MG63 (cell line): ENCODE measurements around the gene MS4A4A. TPM values are rescaled to one million over a fixed set of nuclear protein-coding genes. Genes with fewer than 3 reads are reported as not detected.
"Not testable (repeated sequence)": the region's sequence is repeated elsewhere in the genome, so short reads cannot be mapped to it uniquely, and the experiment has no call there.

Experiments
- DNase-seq: peaks from one replicate; pipeline ENCODE4 v3.0.0-alpha.2; 2020
- H3K27me3 ChIP-seq: fragments of 250-450 bp; sonication (Bioruptor Pico); 2 replicates; pipeline ENCODE4 v1.5.1; 2020; ENCODE audit warnings: mild to moderate bottlenecking, moderate library complexity
- H3K36me3 ChIP-seq: fragments of 250-450 bp; sonication (Bioruptor Pico); 2 replicates; pipeline ENCODE4 v1.5.1; 2020; ENCODE audit warnings: mild to moderate bottlenecking, moderate library complexity
- H3K4me3 ChIP-seq: fragments of 250-450 bp; sonication (Bioruptor Pico); 2 replicates; pipeline ENCODE4 v1.5.1; 2020; ENCODE audit warnings: mild to moderate bottlenecking, moderate library complexity
- H3K9me3 ChIP-seq: fragments of 250-450 bp; sonication (Bioruptor Pico); 2 replicates; pipeline ENCODE4 v1.5.1; 2020; ENCODE audit warnings: mild to moderate bottlenecking, moderate library complexity
- total RNA-seq: library from RNA; depleted of rRNA; stranded (reverse); fragments of >200 nt; shearing (Covaris generic); gene quantifications from 2 replicates; pipeline ENCODE4 v1.2.3, GENCODE V29; 2014; ENCODE audit warnings: low replicate concordance

The MS4A4A gene
- total RNA-seq, 1 experiment from 2014 or later: not detected

GRCh38 chr11:60282286-60282685, 1.8 kb downstream of the MS4A4A start:
- Histone ChIP-seq H3K27me3 (no peaks in the 10 kb centered on the region), H3K36me3 (no peaks in the 10 kb centered on the region), H3K4me3 (no peak overlapping the region), H3K9me3 (no peaks in the 10 kb centered on the region)
- DNase-seq: no peak

GRCh38 chr11:60285411-60286126, 5.1 kb downstream of the MS4A4A start:
- H3K36me3 ChIP-seq, DNase-seq, H3K27me3 ChIP-seq, H3K4me3 ChIP-seq, H3K9me3 ChIP-seq: not testable (repeated sequence)

DNA sequence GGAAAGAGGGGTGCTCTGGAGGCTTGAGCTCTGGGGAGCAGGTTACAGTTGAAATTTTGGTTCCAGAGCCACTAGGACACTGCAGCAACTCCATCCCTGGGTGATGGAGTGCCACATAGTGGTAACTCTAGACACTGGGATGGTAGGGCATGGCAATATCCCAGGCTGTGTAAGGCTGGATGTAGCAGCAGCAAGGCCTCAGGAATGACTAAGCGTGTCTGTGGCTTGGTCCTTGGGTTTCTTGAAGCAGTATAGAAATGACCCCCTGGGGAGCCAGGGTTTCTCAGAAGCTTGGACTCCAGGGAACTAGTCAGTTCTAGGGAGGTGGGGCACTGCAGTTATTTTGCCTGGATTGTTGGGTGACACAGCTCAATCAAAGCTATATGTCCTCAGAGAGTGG, 8.1 kb downstream of the MS4A4A start:
- no peak overlapping the region for H3K4me3 ChIP-seq
- DNase-seq: peak; percentile 10
- no peaks in the 10 kb centered on the region for H3K27me3 ChIP-seq
- H3K36me3 ChIP-seq: no peaks in the 10 kb centered on the region
- no peaks in the 10 kb centered on the region for H3K9me3 ChIP-seq

GRCh38 chr11:60292145-60292544, 11.7 kb downstream of the MS4A4A start:
- no peaks in the 10 kb centered on the region for H3K9me3 ChIP-seq
- no peak for DNase-seq
- H3K4me3 ChIP-seq: no peak overlapping the region
- H3K36me3 ChIP-seq: no peaks in the 10 kb centered on the region
- H3K27me3 ChIP-seq: no peaks in the 10 kb centered on the region

DNA sequence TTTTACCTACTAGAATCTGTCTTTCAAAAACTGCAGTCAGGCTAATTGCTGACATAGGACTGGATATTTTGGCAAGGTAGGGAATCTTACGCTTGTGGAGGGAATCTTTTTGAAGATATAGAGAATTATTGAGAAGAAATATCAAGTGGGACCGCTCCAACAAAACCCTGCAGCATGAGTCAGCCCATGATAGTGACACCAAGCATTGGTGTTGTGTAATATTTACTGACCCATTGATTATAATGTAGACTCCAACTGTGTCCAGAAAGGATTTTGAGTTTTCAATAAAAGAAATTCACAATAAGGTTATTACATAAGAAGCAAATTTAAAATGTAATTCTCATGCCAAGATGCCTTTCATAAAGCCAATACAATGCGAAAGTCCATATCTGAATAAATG, 20.7 kb downstream of the MS4A4A start:
- no peaks in the 10 kb centered on the region for H3K9me3 ChIP-seq
- no peak for DNase-seq
- no peaks in the 10 kb centered on the region for H3K36me3 ChIP-seq

GRCh38 chr11:60301884-60302283, 21.4 kb downstream of the MS4A4A start:
- H3K9me3 ChIP-seq, DNase-seq, H3K27me3 ChIP-seq, H3K36me3 ChIP-seq, H3K4me3 ChIP-seq: not testable (repeated sequence)

More for the DNA sequence above, 20.7 kb downstream of the MS4A4A start:
- Histone ChIP-seq H3K4me3 (no peak overlapping the region), H3K27me3 (peaks cover 3% of the 10 kb centered on the region; the same call in 1 of the 2 replicates)

GRCh38 chr11:60303661-60304060, 23.2 kb downstream of the MS4A4A start:
- no peaks in the 10 kb centered on the region for H3K27me3 ChIP-seq
- no peaks in the 10 kb centered on the region for H3K36me3 ChIP-seq
- no peak for DNase-seq
- no peaks in the 10 kb centered on the region for H3K9me3 ChIP-seq
- H3K4me3 ChIP-seq: no peak overlapping the region

DNA sequence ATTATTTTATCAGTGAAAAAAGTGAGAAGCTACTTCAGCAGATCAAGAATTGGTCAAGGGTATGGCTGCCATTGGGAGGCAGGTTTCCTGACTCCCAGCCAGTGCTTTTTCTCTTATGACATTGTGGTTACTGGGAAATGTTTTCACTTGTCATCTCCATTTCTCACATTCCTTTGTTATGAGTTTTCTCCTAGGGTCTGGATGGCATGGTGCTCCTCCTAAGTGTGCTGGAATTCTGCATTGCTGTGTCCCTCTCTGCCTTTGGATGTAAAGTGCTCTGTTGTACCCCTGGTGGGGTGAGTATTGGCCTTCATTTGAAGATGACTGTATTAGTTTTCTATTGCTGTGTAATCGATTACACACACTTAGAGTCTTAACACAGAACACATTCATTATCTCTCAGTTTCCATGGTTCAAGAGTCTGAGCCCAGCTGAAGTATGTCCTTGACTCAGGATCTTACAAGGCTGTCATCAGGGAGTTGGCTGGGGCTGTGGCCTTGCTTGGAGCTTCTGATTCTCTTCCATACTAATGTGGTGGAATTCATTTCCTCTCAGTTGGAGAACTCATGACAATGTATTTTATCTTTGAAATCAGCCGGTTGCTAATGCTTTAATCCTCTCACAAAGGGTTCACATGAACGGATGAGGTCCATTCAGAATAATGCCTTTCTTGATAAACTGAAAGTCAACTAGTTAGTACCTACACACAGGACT, 25.6 kb downstream of the MS4A4A start:
- Histone ChIP-seq H3K4me3 (no peak overlapping the region), H3K9me3 (no peaks in the 10 kb centered on the region), H3K36me3 (no peaks in the 10 kb centered on the region), H3K27me3 (no peaks in the 10 kb centered on the region)
- DNase-seq: peak; percentile 11

- Histone ChIP-seq H3K9me3 (no peaks in the 10 kb centered on the region), H3K27me3 (no peaks in the 10 kb centered on the region), H3K4me3 (no peak overlapping the region), H3K36me3 (no peaks in the 10 kb centered on the region)
- DNase-seq: no peak
These were observed 27.2 kb downstream of the MS4A4A start for GRCh38 chr11:60307507-60308195.

- Histone ChIP-seq H3K4me3 (no peak overlapping the region), H3K36me3 (no peaks in the 10 kb centered on the region), H3K27me3 (no peaks in the 10 kb centered on the region), H3K9me3 (no peaks in the 10 kb centered on the region)
- DNase-seq: no peak
These were observed 30.0 kb downstream of the MS4A4A start for GRCh38 chr11:60310407-60310998.

DNA sequence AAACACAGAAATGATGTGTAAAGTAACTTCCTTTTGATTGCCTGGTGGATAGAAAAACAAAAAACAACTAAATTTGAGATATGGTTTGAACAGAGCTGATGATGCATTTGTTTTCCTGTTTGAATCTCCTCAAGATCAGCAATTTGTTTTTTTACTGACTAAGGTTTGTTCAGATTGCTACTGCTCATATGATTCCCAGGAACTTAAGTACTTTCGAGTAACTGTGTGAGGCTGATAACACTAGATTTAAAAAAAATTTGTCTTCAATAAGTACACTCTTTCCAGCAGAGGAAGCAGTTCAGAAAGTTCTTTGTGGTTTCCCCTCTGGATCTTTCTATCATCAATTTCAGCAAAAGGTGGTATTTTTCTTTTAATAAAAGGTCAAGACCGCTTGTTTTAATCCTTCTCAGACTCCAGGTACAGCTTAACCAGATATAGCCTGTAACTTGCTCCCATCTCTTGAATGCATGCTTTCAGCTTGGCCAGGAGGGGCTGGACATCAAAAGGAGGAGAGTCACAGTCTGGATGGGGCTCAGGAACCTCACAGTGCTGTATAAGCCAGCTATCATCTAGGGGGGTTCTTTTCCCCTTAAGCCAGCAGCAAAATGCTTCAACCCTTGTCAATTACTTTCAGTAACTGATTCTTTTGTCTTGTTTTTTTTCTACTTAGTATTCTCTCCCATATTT, 34.3 kb downstream of the MS4A4A start:
- peaks cover 2% of the 10 kb centered on the region; the same call in 1 of the 2 replicates for H3K9me3 ChIP-seq
- H3K36me3 ChIP-seq: no peaks in the 10 kb centered on the region
- no peak overlapping the region for H3K4me3 ChIP-seq
- H3K27me3 ChIP-seq: no peaks in the 10 kb centered on the region
- no peak for DNase-seq

GRCh38 chr11:60315871-60316270, 35.4 kb downstream of the MS4A4A start:
- Histone ChIP-seq H3K9me3 (peaks cover 5% of the 10 kb centered on the region), H3K4me3 (no peak overlapping the region), H3K36me3 (no peaks in the 10 kb centered on the region), H3K27me3 (no peaks in the 10 kb centered on the region)
- DNase-seq: no peak

GRCh38 chr11:60316317-60316716, 35.9 kb downstream of the MS4A4A start:
- Histone ChIP-seq H3K9me3 (peaks cover 5% of the 10 kb centered on the region), H3K4me3 (no peak overlapping the region), H3K36me3 (no peaks in the 10 kb centered on the region), H3K27me3 (no peaks in the 10 kb centered on the region)
- DNase-seq: no peak

- no peak overlapping the region for H3K4me3 ChIP-seq
- H3K27me3 ChIP-seq: no peaks in the 10 kb centered on the region
- H3K9me3 ChIP-seq: peaks cover 5% of the 10 kb centered on the region
- no peaks in the 10 kb centered on the region for H3K36me3 ChIP-seq
- no peak for DNase-seq
These were observed 38.3 kb downstream of the MS4A4A start for GRCh38 chr11:60318726-60319125.

DNA sequence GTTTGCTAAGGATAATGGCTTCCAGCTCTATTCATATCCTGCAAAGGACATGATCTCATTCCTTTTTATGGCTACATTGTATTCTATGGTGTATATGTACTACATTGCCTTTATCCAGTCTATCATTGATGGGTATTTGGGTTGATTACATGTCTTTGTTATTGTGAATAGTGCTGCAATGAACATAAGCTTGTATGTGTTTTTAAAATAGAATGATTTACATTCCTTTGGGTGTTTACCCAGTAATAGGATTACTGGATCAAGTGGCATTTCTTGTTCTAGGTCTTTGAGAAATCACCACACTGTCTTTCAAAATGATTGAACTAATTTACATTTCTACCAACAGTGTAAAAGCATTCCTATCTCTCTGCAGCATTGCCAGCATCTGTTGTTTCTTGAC, 40.6 kb downstream of the MS4A4A start:
- no peak for DNase-seq
- no peak overlapping the region for H3K4me3 ChIP-seq
- peaks cover 5% of the 10 kb centered on the region for H3K9me3 ChIP-seq
- H3K36me3 ChIP-seq: no peaks in the 10 kb centered on the region
- H3K27me3 ChIP-seq: no peaks in the 10 kb centered on the region

DNA sequence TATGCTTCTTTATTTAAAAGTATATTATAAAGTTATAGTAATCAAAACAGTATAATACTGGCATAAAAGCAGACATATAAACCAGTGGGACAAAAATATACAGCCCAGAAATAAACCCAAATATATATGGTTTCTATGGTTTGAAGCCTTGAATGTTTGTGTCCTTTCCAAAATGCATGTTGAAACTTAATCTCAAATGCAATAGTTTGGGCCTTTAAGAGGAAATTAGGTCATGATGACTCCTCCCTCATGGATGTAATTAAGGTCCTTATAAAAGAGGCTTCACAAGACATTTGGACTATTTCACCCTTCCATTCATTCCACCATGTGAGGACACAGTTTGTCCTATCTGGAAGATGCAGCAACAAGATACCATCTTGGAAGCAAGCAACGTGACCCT, 46.5 kb downstream of the MS4A4A start, which contains the start of gene MS4A6E:
Gene MS4A6E (plus strand): TSS at position 301 of the 400 bp plus-strand sequence. CDS start 7,641 bp downstream, outside the sequence.
- Histone ChIP-seq H3K9me3 (no peaks in the 10 kb centered on the region; the same call in 1 of the 2 replicates), H3K36me3 (no peaks in the 10 kb centered on the region), H3K27me3 (no peaks in the 10 kb centered on the region), H3K4me3 (no peak within 1 kb of the TSS)
- no peak for DNase-seq
